A549 treated with AZD9567 at 1 μM for 4 hours (cell line): ENCODE results near the gene HJV. TPM values are rescaled to one million over a fixed set of nuclear protein-coding genes. Genes with fewer than 3 reads are reported as not detected.

Source experiments
- total RNA-seq: library from RNA; stranded (reverse); fragments of 200-300 nt; extraction: Qiagen RNA extraction; gene quantifications from 5 replicates; pipeline ENCODE4 v1.2.3, GENCODE V29; 2022; ENCODE audit not compliant: insufficient read depth

HJV gene, protein sequence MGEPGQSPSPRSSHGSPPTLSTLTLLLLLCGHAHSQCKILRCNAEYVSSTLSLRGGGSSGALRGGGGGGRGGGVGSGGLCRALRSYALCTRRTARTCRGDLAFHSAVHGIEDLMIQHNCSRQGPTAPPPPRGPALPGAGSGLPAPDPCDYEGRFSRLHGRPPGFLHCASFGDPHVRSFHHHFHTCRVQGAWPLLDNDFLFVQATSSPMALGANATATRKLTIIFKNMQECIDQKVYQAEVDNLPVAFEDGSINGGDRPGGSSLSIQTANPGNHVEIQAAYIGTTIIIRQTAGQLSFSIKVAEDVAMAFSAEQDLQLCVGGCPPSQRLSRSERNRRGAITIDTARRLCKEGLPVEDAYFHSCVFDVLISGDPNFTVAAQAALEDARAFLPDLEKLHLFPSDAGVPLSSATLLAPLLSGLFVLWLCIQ
- total RNA-seq, result not detected in 5 replicates

DNA sequence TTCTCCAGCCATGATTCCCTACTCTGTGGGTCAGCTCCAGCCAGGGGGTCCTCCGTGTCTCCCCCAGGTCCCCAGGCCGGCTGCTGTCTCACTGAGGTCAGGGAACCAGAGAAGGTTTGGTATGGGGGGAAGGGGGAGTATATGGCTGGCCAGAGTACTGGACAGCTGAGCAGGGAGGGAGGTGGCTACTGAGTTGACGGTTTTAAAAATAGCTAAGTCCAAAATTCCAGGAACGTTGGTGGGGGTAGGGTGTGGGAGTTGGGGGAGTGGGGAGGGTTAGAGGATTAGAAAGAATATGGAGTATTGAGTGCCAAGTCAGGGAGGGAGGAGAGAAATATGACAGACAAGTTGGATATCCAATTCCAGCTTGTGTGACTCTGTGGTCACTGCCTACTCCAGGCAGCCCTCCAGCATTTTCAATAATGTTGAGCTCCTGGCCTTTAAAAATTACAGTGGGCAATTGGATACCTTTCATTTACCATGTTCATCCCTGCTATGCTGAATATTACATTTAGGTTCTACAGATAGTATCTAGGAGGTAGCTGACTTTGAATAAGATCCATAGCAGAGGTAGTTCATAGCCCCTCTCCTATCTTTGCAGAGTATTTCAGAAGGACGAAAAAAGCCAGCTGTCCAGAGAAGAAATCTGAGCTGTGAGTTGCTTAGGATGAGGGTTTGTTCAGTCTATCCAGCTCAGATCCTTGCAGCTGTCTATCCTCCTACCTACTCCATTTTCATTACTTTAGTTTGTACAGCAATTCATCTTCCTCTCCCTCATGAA, at the start of gene HJV:
Gene HJV (minus strand): TSS at position 114 of the 781 bp plus-strand sequence. CDS start 1,504 bp downstream, outside the sequence.

DNA sequence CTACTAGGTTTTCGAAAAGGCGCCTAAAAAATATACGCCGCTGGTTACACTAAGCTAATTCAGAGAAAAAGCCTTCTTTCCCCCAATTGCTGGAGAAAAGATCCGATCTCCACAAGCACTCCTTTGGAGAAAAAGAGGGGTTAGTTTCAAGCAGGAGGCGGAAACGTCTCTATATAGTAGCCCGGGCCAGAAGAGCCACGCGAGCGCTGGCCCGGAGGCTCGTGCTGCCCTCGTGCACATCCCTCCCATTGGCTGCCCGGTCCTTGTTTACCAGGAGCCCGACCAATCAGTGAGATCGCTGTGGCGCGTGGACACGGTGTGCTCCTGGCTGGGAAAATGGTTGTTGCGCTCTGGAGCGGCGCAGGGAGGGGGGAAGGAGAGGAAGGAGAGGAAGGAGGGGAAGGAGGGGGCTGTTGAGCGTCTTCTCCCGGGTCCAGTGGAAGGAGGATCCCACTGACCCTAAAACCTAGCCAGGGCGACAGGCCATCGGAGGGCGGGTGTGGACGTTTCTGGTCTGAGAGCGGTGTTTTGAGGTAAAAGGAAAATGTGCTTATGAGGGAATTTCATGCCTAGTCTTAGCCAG, 25.0 kb downstream of the HJV start, which contains the start of gene TXNIP:
Gene TXNIP (minus strand): TSS at position 147 of the 583 bp plus-strand sequence. CDS start 313 bp downstream, outside the sequence.

Other genes with a start within 250 kb of the HJV start
- 12.3 to 15.7 TPM (median 12.3 TPM) in 5 replicates for gene RNF115, start 197.6 kb downstream of the HJV start, total RNA-seq
- 33.2 to 43.4 TPM (median 36.7 TPM) in 5 replicates for gene POLR3C, start 197.5 kb downstream of the HJV start, total RNA-seq
- 5.1 to 6.4 TPM (median 5.9 TPM) in 5 replicates for gene NUDT17, start 176.1 kb downstream of the HJV start, total RNA-seq
- 31.8 to 47.9 TPM (median 37.4 TPM) in 5 replicates for gene PIAS3, start 162.7 kb downstream of the HJV start, total RNA-seq
- not detected in 5 replicates for gene ANKRD35, start 135.9 kb downstream of the HJV start, total RNA-seq
- 0.58 to 1.3 TPM (median 0.92 TPM) in 4 of 5 replicates, not detected in the other for gene ITGA10, start 111.7 kb downstream of the HJV start, total RNA-seq
- gene PEX11B, start 103.0 kb downstream of the HJV start, total RNA-seq, result 31.0 to 36.0 TPM (median 33.0 TPM) in 5 replicates
- 188 to 233 TPM (median 231 TPM) in 5 replicates for gene RBM8A, start 94.3 kb downstream of the HJV start, total RNA-seq
- 9.8 to 15.5 TPM (median 10.1 TPM) in 5 replicates for gene LIX1L, start 63.7 kb downstream of the HJV start, total RNA-seq
- gene ANKRD34A, start 57.2 kb downstream of the HJV start, total RNA-seq, result 0.16 to 0.27 TPM (median 0.18 TPM) in 4 of 5 replicates, not detected in the other
- 10.9 to 13.8 TPM (median 11.5 TPM) in 5 replicates for gene POLR3GL, start 57.0 kb downstream of the HJV start, total RNA-seq
- gene TXNIP, start 25.2 kb downstream of the HJV start, total RNA-seq, result 0.14 to 2.3 TPM (median 0.22 TPM) in 5 replicates
- 0.71 to 0.85 TPM (median 0.75 TPM) in 5 replicates for gene NBPF10, start 123.1 kb upstream of the HJV start, total RNA-seq
- gene NOTCH2NLA, start 207.3 kb upstream of the HJV start, total RNA-seq, result 14.4 to 21.8 TPM (median 19.7 TPM) in 5 replicates